HCT116 (cell line): Measurements from ENCODE around the gene PDYN. TPM values are rescaled to one million over a fixed set of nuclear protein-coding genes. Genes with fewer than 3 reads are reported as not detected.

Source experiments
- ATAC-seq: fragments of 200-7000 bp; cut with Tn5 transposase; 2 replicates; pipeline ENCODE4 v1.9.1; 2020; ENCODE audit warnings: mild to moderate bottlenecking, moderate library complexity
- BruUV-seq: library from RNA; stranded (reverse); fragments of 400-500 nt; replicated peaks from 2 replicates; lab custom pipeline; 2021; lab: Mats Ljungman, UMichigan
- CTCF ChIA-PET: fragments of 300-600 bp; sonication (Branson Sonifier 250); formaldehyde crosslinking; loops from one replicate; lab custom pipeline; 2021; ENCODE audit warnings: antibody characterized with exemption; lab: Charles Lee
- POLR2A ChIA-PET: fragments of 300-600, 350-600 bp; sonication (Branson Sonifier 250); formaldehyde crosslinking; loops from one replicate; lab custom pipeline; 2021; ENCODE audit warnings: antibody characterized with exemption; lab: Charles Lee
- RAD21 ChIA-PET, 2 experiments: fragments of 300-600 bp; sonication (Branson Sonifier 250); formaldehyde crosslinking; loops; one replicate each; lab custom pipeline; 2023; ENCODE audit warnings: low total read pairs in 2 of 2; ENCODE audit not compliant: uncharacterized antibody in 2 of 2, unreplicated experiment in 2 of 2, low non-redundant PET in 1 of 2; lab: Charles Lee
- DNase-seq: peaks from one replicate; pipeline ENCODE4 v3.0.0-alpha.2; 2010; ENCODE audit warnings: low read depth, low spot score
- H2AFZ ChIP-seq: fragments of 200-600 bp; shearing (Covaris generic), sonication (generic); 2 replicates; pipeline ENCODE4 v1.6.1; 2017; ENCODE audit warnings: low read depth, mixed run types, mixed read lengths, antibody characterized with exemption, low read length; ENCODE audit not compliant: poor library complexity, severe bottlenecking
- H3K27ac ChIP-seq: 2 replicates; pipeline ENCODE4 v1.5.1; 2012; ENCODE audit warnings: low read depth, low read length
- H3K27me3 ChIP-seq: fragments of 200-600 bp; sonication (generic); 2 replicates; pipeline ENCODE4 v1.6.1; 2016; ENCODE audit warnings: mixed run types, low read length, mixed read lengths; ENCODE audit not compliant: insufficient read depth
- H3K36me3 ChIP-seq, 2 experiments: fragments of 200-500 bp in 1 of 2; fragments of 200-600 bp in 1 of 2; sonication (Bioruptor generic) in 1 of 2; sonication (generic) in 1 of 2; 2 replicates each; pipeline versions ENCODE4 v1.5.1 to v1.6.1; 2014 to 2016; ENCODE audit warnings: low read length in 2 of 2, inconsistent platforms in 1 of 2, mixed read lengths in 1 of 2, mixed run types in 1 of 2; ENCODE audit not compliant: insufficient read depth in 2 of 2, control insufficient read depth in 1 of 2
- H3K4me1 ChIP-seq, 2 experiments: fragments of 200-600 bp in 1 of 2; sonication (generic) in 1 of 2; 2 replicates each; pipeline versions ENCODE4 v1.5.1 to v1.6.1; 2012 to 2017; ENCODE audit warnings: low read length in 2 of 2, inconsistent platforms in 1 of 2, mild to moderate bottlenecking in 1 of 2, mixed read lengths in 1 of 2, mixed run types in 1 of 2, moderate library complexity in 1 of 2; ENCODE audit not compliant: insufficient read depth in 2 of 2, control insufficient read depth in 1 of 2
- H3K4me2 ChIP-seq: fragments of 200-600 bp; sonication (generic); 2 replicates; pipeline ENCODE4 v1.6.1; 2017; ENCODE audit warnings: mixed run types, low read length, mixed read lengths
- H3K4me3 ChIP-seq, 2 experiments: fragments of 200-600 bp in 1 of 2; sonication (generic) in 1 of 2; replicated peaks in 1 of 2; 2 replicates each; pipeline ENCODE4 v1.5.1; 2011 to 2016; ENCODE audit warnings: low read length in 2 of 2, control low read depth in 1 of 2, low read depth in 1 of 2, mild to moderate bottlenecking in 1 of 2, mixed read lengths in 1 of 2, mixed run types in 1 of 2
- H3K79me2 ChIP-seq: fragments of 200-600 bp; sonication (generic); 2 replicates; pipeline ENCODE4 v1.6.1; 2017; ENCODE audit warnings: mild to moderate bottlenecking, mixed run types, low read length, moderate library complexity, mixed read lengths; ENCODE audit not compliant: insufficient read depth
- H3K9ac ChIP-seq: fragments of 200-600 bp; sonication (generic); 2 replicates; pipeline ENCODE4 v1.6.1; 2016; ENCODE audit warnings: low read length, mixed read lengths
- H3K9me2 ChIP-seq: fragments of 200-600 bp; sonication (generic), shearing (Covaris generic); 2 replicates; pipeline ENCODE4 v1.6.1; 2017; ENCODE audit warnings: mixed run types, mild to moderate bottlenecking, moderate library complexity; ENCODE audit not compliant: insufficient read depth
- H3K9me3 ChIP-seq, 2 experiments: fragments of 200-500 bp in 1 of 2; fragments of 200-600 bp in 1 of 2; sonication (Bioruptor generic) in 1 of 2; sonication (generic) in 1 of 2; 2 replicates each; pipeline ENCODE4 v1.6.1; 2014 to 2017; ENCODE audit warnings: low read length in 2 of 2, mixed read lengths in 2 of 2, inconsistent platforms in 1 of 2, low read depth in 1 of 2, mild to moderate bottlenecking in 1 of 2, mixed run types in 1 of 2, moderate library complexity in 1 of 2; ENCODE audit not compliant: control insufficient read depth in 1 of 2, insufficient read depth in 1 of 2
- H4K20me1 ChIP-seq: fragments of 200-600 bp; sonication (generic), shearing (Covaris generic); 2 replicates; pipeline ENCODE4 v1.6.1; 2017; ENCODE audit warnings: mixed run types, mild to moderate bottlenecking, moderate library complexity; ENCODE audit not compliant: insufficient read depth
- CTCF ChIP-seq, 3 experiments: fragments of 200-600 bp in 1 of 3; sonication (generic) in 1 of 3; IDR thresholded peaks in 2 of 3; conservative IDR thresholded peaks in 1 of 3; 2 replicates each; pipeline ENCODE4 v1.5.1; 2012 to 2017; ENCODE audit warnings: low read depth in 2 of 3, low read length in 2 of 3, antibody characterized with exemption in 1 of 3, borderline replicate concordance in 1 of 3, control low read depth in 1 of 3, mild to moderate bottlenecking in 1 of 3, mixed read lengths in 1 of 3, mixed run types in 1 of 3, moderate library complexity in 1 of 3; ENCODE audit not compliant: insufficient read depth in 1 of 3
- EZH2 ChIP-seq: fragments of 200-600 bp; sonication (generic); IDR thresholded peaks from 2 replicates; pipeline ENCODE4 v1.6.1; 2017; ENCODE audit warnings: antibody characterized with exemption, mixed run types
- FOSL1 ChIP-seq: IDR thresholded peaks from 2 replicates; pipeline ENCODE4 v1.6.1; 2012; ENCODE audit warnings: low read depth
- JUND ChIP-seq: IDR thresholded peaks from 2 replicates; pipeline ENCODE4 v1.6.1; 2012
- REST ChIP-seq: IDR thresholded peaks from 2 replicates; pipeline ENCODE4 v1.6.1; 2012; ENCODE audit warnings: low read depth
- SRF ChIP-seq: IDR thresholded peaks from 2 replicates; pipeline ENCODE4 v1.6.1; 2012; ENCODE audit warnings: low read depth
- TCF7L2 ChIP-seq: IDR thresholded peaks from 2 replicates; pipeline ENCODE4 v1.7.0; 2011; ENCODE audit warnings: borderline replicate concordance, inconsistent platforms; ENCODE audit not compliant: insufficient read depth, insufficient read length; ENCODE audit errors: extremely low read depth
- ZNF274 ChIP-seq: fragments of 200-500 bp; sonication (Bioruptor generic); IDR thresholded peaks from 2 replicates; pipeline ENCODE4 v1.6.1; 2014; ENCODE audit warnings: mild to moderate bottlenecking, low read depth, low read length, inconsistent platforms
- intact Hi-C: fragments of 100-400 bp; cut with micrococcal nuclease; formaldehyde crosslinking; loops from 2 replicates; pipeline ENCODE4 v1.10.0; 2022
- total RNA-seq: library from RNA; stranded (reverse); gene quantifications from one replicate; pipeline ENCODE4 v1.2.1, GENCODE V29; 2021; ENCODE audit not compliant: unreplicated experiment

PDYN gene
- total RNA-seq, 1 experiment from 2014 or later: not detected

GRCh38 chr20:1929460-1929859 lies 64.4 kb downstream of the PDYN start:
- no peaks in the 10 kb centered on the region for H3K79me2 ChIP-seq
- H4K20me1 ChIP-seq: no peaks in the 10 kb centered on the region
- ChIA-PET CTCF (no interaction called here), POLR2A (no interaction called here), RAD21 (no interaction called here)
- H3K27me3 ChIP-seq: no peaks in the 10 kb centered on the region
- no peak overlapping the region for H3K4me3 ChIP-seq
- BruUV-seq: no TSS peak
- no peak overlapping the region for H3K27ac ChIP-seq
- DNase-seq: no peak
- H3K9me3 ChIP-seq: no peaks in the 10 kb centered on the region
- ATAC-seq: no peak
- no peak overlapping the region for H3K4me2 ChIP-seq
- H3K9ac ChIP-seq: no peak overlapping the region
- intact Hi-C loops: no loop called here
- TF ChIP-seq FOSL1 (no peak), REST (no peak), EZH2 (no peak), ZNF274 (no peak)
- no peaks in the 10 kb centered on the region for H3K4me1 ChIP-seq
- no peaks in the 10 kb centered on the region for H3K9me2 ChIP-seq
- H3K36me3 ChIP-seq: no peaks in the 10 kb centered on the region
- H2AFZ ChIP-seq: no peak overlapping the region

GRCh38 chr20:1928782-1929181 lies 65.1 kb downstream of the PDYN start:
- no peaks in the 10 kb centered on the region for H3K9me3 ChIP-seq
- H3K79me2 ChIP-seq: no peaks in the 10 kb centered on the region
- no peaks in the 10 kb centered on the region for H3K27me3 ChIP-seq
- H3K36me3 ChIP-seq: no peaks in the 10 kb centered on the region
- no TSS peak for BruUV-seq
- RAD21 ChIA-PET: no interaction called here
- no peak overlapping the region for H3K4me2 ChIP-seq
- TF ChIP-seq CTCF (IDR thresholded peaks at IDR 0.05 in 2 of 3, conservative IDR thresholded peaks at IDR 0.05 in 1 of 3; ENCODE audit: borderline replicate concordance in 1 of 3, insufficient read depth in 1 of 3, low read depth in 2 of 3, low read length in 2 of 3) (no peak), JUND (no peak), TCF7L2 (no peak), SRF (no peak)
- TF ChIP-seq, all 23 proteins: peak for 0
- no peak for ATAC-seq
- POLR2A ChIA-PET: no interaction called here
- Histone ChIP-seq H4K20me1 (no peaks in the 10 kb centered on the region), H3K9me2 (no peaks in the 10 kb centered on the region), H3K9ac (no peak overlapping the region), H3K4me3 (no peak overlapping the region), H3K27ac (no peak overlapping the region), H2AFZ (no peak overlapping the region), H3K4me1 (no peaks in the 10 kb centered on the region)
- DNase-seq: no peak
- intact Hi-C loops: no loop called here
- CTCF ChIA-PET: no interaction called here
